Measurements from ENCODE around the gene ABCC5.

DNA sequence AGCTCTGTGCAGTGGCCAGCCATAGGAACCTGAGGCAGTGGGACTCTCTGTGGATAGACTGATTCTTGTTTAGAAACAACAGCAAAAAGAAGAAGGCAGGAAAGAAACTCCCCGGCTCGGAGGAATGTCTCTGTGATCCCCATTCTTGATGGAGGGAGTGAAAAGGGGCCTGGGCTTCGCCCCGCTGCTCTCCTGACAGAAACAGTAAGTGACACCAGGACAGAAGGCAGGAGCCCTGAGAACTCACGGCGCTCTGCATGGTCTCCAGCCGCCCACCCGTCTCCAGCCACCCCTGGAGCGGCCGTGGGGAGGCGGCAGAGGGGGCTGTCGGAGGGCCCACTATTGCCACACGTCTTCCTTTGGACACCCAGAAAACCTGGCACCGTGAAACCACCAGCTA, 97.3 kb downstream of the ABCC5 start:
- TF ChIP-seq CTCF (conservative IDR thresholded peaks at IDR 0.05; ENCODE audit: low read length) (no peak), EZH2phosphoT487 (IDR thresholded peaks at IDR 0.05; ENCODE audit: borderline replicate concordance) (no peak)

Data from Loucy (cell line).